ENCODE data around the gene PCYT1A. TPM values are rescaled to one million over a fixed set of nuclear protein-coding genes. Genes with fewer than 3 reads are reported as not detected.

PCYT1A gene
- total and polyA plus RNA-seq, 2 of the 13 experiments (the other 11 are each of a cell fraction or from before 2014, with no cell fraction given) = 26.4 to 45.3 TPM

DNA sequence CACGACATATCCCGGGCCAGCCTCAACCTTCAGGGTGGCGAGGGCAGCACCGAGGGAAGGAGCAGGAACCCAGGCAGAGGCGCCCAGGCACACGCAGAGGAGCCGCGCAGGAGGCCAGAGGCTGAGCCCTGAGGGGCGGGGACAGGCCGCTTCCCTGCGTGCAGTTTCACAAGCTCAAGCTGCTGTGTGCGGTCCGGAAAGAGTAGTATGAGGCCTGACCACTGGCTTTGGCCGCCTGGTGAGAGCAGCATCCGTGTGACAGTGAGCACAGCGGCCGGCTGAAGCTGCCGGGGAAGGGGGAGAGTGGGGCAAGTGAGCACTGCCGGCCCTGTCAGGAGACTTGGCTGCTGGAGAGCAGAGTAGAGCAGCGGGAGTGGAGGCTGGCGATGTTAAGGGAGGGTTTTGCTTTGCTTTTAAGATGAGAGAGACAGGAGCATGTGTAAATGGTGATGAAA is 85.0 kb downstream of the PCYT1A start (continued):
- TF ChIP-seq, protein P1, sequence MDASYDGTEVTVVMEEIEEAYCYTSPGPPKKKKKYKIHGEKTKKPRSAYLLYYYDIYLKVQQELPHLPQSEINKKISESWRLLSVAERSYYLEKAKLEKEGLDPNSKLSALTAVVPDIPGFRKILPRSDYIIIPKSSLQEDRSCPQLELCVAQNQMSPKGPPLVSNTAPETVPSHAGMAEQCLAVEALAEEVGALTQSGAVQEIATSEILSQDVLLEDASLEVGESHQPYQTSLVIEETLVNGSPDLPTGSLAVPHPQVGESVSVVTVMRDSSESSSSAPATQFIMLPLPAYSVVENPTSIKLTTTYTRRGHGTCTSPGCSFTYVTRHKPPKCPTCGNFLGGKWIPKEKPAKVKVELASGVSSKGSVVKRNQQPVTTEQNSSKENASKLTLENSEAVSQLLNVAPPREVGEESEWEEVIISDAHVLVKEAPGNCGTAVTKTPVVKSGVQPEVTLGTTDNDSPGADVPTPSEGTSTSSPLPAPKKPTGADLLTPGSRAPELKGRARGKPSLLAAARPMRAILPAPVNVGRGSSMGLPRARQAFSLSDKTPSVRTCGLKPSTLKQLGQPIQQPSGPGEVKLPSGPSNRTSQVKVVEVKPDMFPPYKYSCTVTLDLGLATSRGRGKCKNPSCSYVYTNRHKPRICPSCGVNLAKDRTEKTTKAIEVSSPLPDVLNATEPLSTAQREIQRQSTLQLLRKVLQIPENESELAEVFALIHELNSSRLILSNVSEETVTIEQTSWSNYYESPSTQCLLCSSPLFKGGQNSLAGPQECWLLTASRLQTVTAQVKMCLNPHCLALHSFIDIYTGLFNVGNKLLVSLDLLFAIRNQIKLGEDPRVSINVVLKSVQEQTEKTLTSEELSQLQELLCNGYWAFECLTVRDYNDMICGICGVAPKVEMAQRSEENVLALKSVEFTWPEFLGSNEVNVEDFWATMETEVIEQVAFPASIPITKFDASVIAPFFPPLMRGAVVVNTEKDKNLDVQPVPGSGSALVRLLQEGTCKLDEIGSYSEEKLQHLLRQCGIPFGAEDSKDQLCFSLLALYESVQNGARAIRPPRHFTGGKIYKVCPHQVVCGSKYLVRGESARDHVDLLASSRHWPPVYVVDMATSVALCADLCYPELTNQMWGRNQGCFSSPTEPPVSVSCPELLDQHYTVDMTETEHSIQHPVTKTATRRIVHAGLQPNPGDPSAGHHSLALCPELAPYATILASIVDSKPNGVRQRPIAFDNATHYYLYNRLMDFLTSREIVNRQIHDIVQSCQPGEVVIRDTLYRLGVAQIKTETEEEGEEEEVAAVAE (CRISPR knock-in tag; IDR thresholded peaks at IDR 0.05; ENCODE audit: borderline replicate concordance) = no peak
- TF ChIP-seq, protein P2, sequence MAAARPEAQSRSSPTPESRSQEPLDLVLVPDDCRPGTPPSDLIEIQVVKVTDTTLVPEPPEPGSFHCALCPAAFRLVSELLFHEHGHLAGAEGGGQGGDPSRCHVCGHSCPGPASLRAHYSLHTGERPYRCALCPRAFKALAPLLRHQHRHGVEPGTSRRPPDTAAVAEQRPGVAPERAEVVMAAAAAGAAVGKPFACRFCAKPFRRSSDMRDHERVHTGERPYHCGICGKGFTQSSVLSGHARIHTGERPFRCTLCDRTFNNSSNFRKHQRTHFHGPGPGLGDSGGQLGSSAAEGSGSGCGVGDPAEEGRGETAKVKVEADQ (CRISPR knock-in tag; IDR thresholded peaks at IDR 0.05; ENCODE audit: borderline replicate concordance) = no peak
- TF ChIP-seq POLR2AphosphoS5 (IDR thresholded peaks at IDR 0.05; ENCODE audit: low read depth, low read length) (no peak), ZNF101 (CRISPR knock-in tag; IDR thresholded peaks at IDR 0.05; ENCODE audit: borderline replicate concordance, low read depth) (no peak), SKI (IDR thresholded peaks at IDR 0.05; ENCODE audit: partially characterized antibody) (no peak), ZNF235 (CRISPR knock-in tag; IDR thresholded peaks at IDR 0.05; ENCODE audit: borderline replicate concordance) (no peak), AKNA (CRISPR knock-in tag; IDR thresholded peaks at IDR 0.05; ENCODE audit: borderline replicate concordance) (no peak), ZNF781 (CRISPR knock-in tag; IDR thresholded peaks at IDR 0.05; ENCODE audit: borderline replicate concordance, not compliant biosample characterization) (no peak), ZSCAN30 (CRISPR knock-in tag; IDR thresholded peaks at IDR 0.05) (no peak), ZNF33A (CRISPR knock-in tag; IDR thresholded peaks at IDR 0.05; ENCODE audit: borderline replicate concordance) (no peak), TBX3 (IDR thresholded peaks at IDR 0.05; ENCODE audit: borderline replicate concordance) (no peak), ZNF563 (CRISPR knock-in tag; IDR thresholded peaks at IDR 0.05) (no peak; the same call in 1 of the 2 replicates), SMAD3 (CRISPR knock-in tag; IDR thresholded peaks at IDR 0.05) (no peak), ZNF264 (CRISPR knock-in tag; IDR thresholded peaks at IDR 0.05) (no peak)
- TF ChIP-seq, protein P3, sequence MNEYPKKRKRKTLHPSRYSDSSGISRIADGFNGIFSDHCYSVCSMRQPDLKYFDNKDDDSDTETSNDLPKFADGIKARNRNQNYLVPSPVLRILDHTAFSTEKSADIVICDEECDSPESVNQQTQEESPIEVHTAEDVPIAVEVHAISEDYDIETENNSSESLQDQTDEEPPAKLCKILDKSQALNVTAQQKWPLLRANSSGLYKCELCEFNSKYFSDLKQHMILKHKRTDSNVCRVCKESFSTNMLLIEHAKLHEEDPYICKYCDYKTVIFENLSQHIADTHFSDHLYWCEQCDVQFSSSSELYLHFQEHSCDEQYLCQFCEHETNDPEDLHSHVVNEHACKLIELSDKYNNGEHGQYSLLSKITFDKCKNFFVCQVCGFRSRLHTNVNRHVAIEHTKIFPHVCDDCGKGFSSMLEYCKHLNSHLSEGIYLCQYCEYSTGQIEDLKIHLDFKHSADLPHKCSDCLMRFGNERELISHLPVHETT (CRISPR knock-in tag; conservative IDR thresholded peaks at IDR 0.05) = no peak
- TF ChIP-seq, protein P4, sequence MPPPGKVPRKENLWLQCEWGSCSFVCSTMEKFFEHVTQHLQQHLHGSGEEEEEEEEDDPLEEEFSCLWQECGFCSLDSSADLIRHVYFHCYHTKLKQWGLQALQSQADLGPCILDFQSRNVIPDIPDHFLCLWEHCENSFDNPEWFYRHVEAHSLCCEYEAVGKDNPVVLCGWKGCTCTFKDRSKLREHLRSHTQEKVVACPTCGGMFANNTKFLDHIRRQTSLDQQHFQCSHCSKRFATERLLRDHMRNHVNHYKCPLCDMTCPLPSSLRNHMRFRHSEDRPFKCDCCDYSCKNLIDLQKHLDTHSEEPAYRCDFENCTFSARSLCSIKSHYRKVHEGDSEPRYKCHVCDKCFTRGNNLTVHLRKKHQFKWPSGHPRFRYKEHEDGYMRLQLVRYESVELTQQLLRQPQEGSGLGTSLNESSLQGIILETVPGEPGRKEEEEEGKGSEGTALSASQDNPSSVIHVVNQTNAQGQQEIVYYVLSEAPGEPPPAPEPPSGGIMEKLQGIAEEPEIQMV (CRISPR knock-in tag; IDR thresholded peaks at IDR 0.05; ENCODE audit: low read depth) = no peak
